ENCODE results near the gene SMAD6.

SMAD6 gene

DNA sequence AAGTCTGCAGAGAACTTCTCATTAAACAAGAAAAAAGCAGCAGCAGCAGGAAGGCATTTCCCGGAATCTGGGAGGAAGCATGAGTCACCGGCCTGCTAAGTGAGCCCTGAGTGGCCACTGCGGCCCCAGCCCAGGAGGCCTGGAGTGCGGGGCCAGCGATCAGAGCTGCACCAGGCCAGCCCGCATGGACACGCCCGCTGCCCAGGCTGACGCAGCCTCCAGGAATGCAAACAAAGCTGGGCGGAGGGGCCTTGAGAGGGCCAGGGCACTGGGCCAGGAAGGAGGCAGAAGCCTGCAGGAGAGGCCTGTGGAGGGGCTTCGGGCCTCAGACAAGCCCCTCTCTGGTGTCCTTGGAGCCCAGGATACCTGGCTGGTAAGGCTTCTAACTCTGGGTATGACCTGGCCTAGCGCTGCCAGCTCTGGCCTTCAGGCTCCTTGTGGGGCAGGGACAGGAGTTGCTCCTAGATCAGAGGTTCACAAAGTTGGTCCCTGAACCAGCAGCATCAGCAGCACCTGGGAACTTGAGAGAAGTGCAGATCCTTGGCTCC is 101.2 kb downstream of the SMAD6 start (continued):
- TF ChIP-seq ZNF157 (tag by site-specific recombination; IDR thresholded peaks at IDR 0.05), result no peak
- TF ChIP-seq GLI4 (tag by site-specific recombination; IDR thresholded peaks at IDR 0.05), result peak; percentile 95; the same call in 1 of the 2 replicates
- peak; percentile 57 for TF ChIP-seq WT1 (tag by site-specific recombination; IDR thresholded peaks at IDR 0.05)
- TF ChIP-seq ZBTB26 (tag by site-specific recombination; optimal IDR thresholded peaks at IDR 0.05), result no peak
- TF ChIP-seq ZNF202 (tag by site-specific recombination; IDR thresholded peaks at IDR 0.05; ENCODE audit: borderline replicate concordance), result no peak
- TF ChIP-seq ZBTB48 (tag by site-specific recombination; IDR thresholded peaks at IDR 0.05), result peak; percentile 58; the same call in 1 of the 2 replicates
- peak; percentile 72 for TF ChIP-seq PRDM10 (tag by site-specific recombination; IDR thresholded peaks at IDR 0.05)
- TF ChIP-seq KLF9 (tag by site-specific recombination; IDR thresholded peaks at IDR 0.05; ENCODE audit: low read depth), result peak; percentile 74
- TF ChIP-seq, protein P1, sequence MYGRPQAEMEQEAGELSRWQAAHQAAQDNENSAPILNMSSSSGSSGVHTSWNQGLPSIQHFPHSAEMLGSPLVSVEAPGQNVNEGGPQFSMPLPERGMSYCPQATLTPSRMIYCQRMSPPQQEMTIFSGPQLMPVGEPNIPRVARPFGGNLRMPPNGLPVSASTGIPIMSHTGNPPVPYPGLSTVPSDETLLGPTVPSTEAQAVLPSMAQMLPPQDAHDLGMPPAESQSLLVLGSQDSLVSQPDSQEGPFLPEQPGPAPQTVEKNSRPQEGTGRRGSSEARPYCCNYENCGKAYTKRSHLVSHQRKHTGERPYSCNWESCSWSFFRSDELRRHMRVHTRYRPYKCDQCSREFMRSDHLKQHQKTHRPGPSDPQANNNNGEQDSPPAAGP (tag by site-specific recombination; IDR thresholded peaks at IDR 0.05), result peak; percentile 90
- TF ChIP-seq, protein P2, sequence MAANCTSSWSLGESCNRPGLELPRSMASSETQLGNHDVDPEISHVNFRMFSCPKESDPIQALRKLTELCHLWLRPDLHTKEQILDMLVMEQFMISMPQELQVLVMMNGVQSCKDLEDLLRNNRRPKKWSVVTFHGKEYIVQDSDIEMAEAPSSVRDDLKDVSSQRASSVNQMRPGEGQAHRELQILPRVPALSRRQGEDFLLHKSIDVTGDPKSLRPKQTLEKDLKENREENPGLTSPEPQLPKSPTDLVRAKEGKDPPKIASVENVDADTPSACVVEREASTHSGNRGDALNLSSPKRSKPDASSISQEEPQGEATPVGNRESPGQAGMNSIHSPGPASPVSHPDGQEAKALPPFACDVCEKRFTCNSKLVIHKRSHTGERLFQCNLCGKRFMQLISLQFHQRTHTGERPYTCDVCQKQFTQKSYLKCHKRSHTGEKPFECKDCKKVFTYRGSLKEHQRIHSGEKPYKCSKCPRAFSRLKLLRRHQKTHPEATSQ (tag by site-specific recombination; IDR thresholded peaks at IDR 0.05), result no peak
- TF ChIP-seq, protein P3, sequence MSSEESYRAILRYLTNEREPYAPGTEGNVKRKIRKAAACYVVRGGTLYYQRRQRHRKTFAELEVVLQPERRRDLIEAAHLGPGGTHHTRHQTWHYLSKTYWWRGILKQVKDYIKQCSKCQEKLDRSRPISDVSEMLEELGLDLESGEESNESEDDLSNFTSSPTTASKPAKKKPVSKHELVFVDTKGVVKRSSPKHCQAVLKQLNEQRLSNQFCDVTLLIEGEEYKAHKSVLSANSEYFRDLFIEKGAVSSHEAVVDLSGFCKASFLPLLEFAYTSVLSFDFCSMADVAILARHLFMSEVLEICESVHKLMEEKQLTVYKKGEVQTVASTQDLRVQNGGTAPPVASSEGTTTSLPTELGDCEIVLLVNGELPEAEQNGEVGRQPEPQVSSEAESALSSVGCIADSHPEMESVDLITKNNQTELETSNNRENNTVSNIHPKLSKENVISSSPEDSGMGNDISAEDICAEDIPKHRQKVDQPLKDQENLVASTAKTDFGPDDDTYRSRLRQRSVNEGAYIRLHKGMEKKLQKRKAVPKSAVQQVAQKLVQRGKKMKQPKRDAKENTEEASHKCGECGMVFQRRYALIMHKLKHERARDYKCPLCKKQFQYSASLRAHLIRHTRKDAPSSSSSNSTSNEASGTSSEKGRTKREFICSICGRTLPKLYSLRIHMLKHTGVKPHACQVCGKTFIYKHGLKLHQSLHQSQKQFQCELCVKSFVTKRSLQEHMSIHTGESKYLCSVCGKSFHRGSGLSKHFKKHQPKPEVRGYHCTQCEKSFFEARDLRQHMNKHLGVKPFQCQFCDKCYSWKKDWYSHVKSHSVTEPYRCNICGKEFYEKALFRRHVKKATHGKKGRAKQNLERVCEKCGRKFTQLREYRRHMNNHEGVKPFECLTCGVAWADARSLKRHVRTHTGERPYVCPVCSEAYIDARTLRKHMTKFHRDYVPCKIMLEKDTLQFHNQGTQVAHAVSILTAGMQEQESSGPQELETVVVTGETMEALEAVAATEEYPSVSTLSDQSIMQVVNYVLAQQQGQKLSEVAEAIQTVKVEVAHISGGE (tag by site-specific recombination; conservative IDR thresholded peaks at IDR 0.05; ENCODE audit: low read depth), result peak; percentile 56
- TF ChIP-seq SP7 (tag by site-specific recombination; IDR thresholded peaks at IDR 0.05), result peak; percentile 84
- peak; percentile 92 for TF ChIP-seq PATZ1 (tag by site-specific recombination; IDR thresholded peaks at IDR 0.05)
- TF ChIP-seq ZEB2 (tag by site-specific recombination; IDR thresholded peaks at IDR 0.05), result peak; percentile 86
- TF ChIP-seq ZNF23 (tag by site-specific recombination; IDR thresholded peaks at IDR 0.05; ENCODE audit: borderline replicate concordance), result no peak
- no peak for TF ChIP-seq ZNF221 (tag by site-specific recombination; IDR thresholded peaks at IDR 0.05; ENCODE audit: borderline replicate concordance)
- no peak for TF ChIP-seq RBAK (tag by site-specific recombination; IDR thresholded peaks at IDR 0.05)
- no peak for TF ChIP-seq ZNF174 (tag by site-specific recombination; IDR thresholded peaks at IDR 0.05)
- TF ChIP-seq SETDB1 (IDR thresholded peaks at IDR 0.05; ENCODE audit: insufficient read length, low read length), result no peak
- peak; percentile 89 for TF ChIP-seq ZIC2 (tag by site-specific recombination; IDR thresholded peaks at IDR 0.05)
- no peak for TF ChIP-seq ZNF175 (tag by site-specific recombination; IDR thresholded peaks at IDR 0.05)
- peak; percentile 99 for TF ChIP-seq GLIS2 (tag by site-specific recombination; IDR thresholded peaks at IDR 0.05)
- peak; percentile 46; the same call in 1 of the 2 replicates for TF ChIP-seq ZBTB20 (tag by site-specific recombination; IDR thresholded peaks at IDR 0.05)
- 0 out of 2 replicates have a peak, but pooled peaks have one; percentile 57 for TF ChIP-seq ZNF24 (tag by site-specific recombination; IDR thresholded peaks at IDR 0.05)
- TF ChIP-seq YY1 (tag by site-specific recombination; IDR thresholded peaks at IDR 0.05), result no peak
- TF ChIP-seq ZFP41 (tag by site-specific recombination; IDR thresholded peaks at IDR 0.05; ENCODE audit: borderline replicate concordance), result no peak
- peak; percentile 85 for TF ChIP-seq ZNF2 (tag by site-specific recombination; IDR thresholded peaks at IDR 0.05)
